Adrenal gland (tissue), 12 donors: ENCODE results near the gene NAT9. TPM values are rescaled to one million over a fixed set of nuclear protein-coding genes. Genes with fewer than 3 reads are reported as not detected.

Experiments used
- DNase-seq, 7 donors: peaks; one replicate each; pipeline ENCODE4 v3.0.0-alpha.2; 2019 to 2020
- H3K27ac ChIP-seq, 5 donors: fragments of 200-600 bp; sonication (generic) in 4 of 5; 1 replicate in 3 of 5; 2 replicates in 2 of 5; pipeline versions ENCODE4 v1.5.1 to v1.8.0; 2016 to 2020; ENCODE audit warnings: mild to moderate bottlenecking in 1 of 5
- H3K27me3 ChIP-seq: fragments of 200-600 bp; 2 replicates; pipeline ENCODE4 v1.8.0; 2021
- H3K36me3 ChIP-seq, 2 donors: fragments of 200-600 bp; replicated peaks in 1 of 2; 1 replicate in 1 of 2; 2 replicates in 1 of 2; pipeline versions ENCODE4 v1.5.1 to v1.8.0; 2018 to 2022
- H3K4me1 ChIP-seq, 2 donors: fragments of 200-600 bp; replicated peaks in 1 of 2; 1 replicate in 1 of 2; 2 replicates in 1 of 2; pipeline versions ENCODE4 v1.5.1 to v1.8.0; 2018 to 2021
- H3K4me3 ChIP-seq, 4 donors: fragments of 200-600 bp; sonication (generic) in 3 of 4; one replicate each; pipeline ENCODE4 v1.5.1; 2016 to 2018
- H3K9me3 ChIP-seq, 3 donors: fragments of 200-600 bp; sonication (generic) in 1 of 3; replicated peaks in 1 of 3; 1 replicate in 2 of 3; 2 replicates in 1 of 3; pipeline versions ENCODE4 v1.5.1 to v1.8.0; 2016 to 2021
- POLR2A ChIP-seq, 2 donors: fragments of 450-650 bp; IDR thresholded peaks; one replicate each; pipeline ENCODE4 v1.6.1; 2017; ENCODE audit warnings: antibody characterized with exemption in 2 of 2, mild to moderate bottlenecking in 2 of 2, moderate library complexity in 1 of 2
- WGBS, 4 donors: extraction: QIAGEN DNeasy Blood & Tissue Kit in 2 of 4; methylation state at CpG; one replicate each; pipeline versions ENCODE4 v1.1.5 to v1.1.7; 2013 to 2017; 5-methylcytosine and 5-hydroxymethylcytosine counted together
- intact Hi-C, 2 donors: fragments of 100-400 bp; cut with DNase I; formaldehyde crosslinking; loops; one replicate each; pipeline versions ENCODE4 v1.14.1 to v1.15.0; 2022 to 2023
- polyA plus RNA-seq, 3 donors: library from polyadenylated mRNA; stranded (reverse); fragments of 200-250 nt in 2 of 3; fragments of 350-450 nt in 1 of 3; fragmentation: Illumina TruSeq in 1 of 3; extraction: RNeasy Lipid Tissue Mini Kit (QIAGEN cat#74804) in 1 of 3; gene quantifications; one replicate each; pipeline ENCODE4 v1.2.3, GENCODE V29; 2013 to 2014
- total RNA-seq, 9 donors: library from RNA; depleted of rRNA in 4 of 9; stranded (reverse); fragments of >200 nt in 4 of 9; fragments of 120-200 nt in 1 of 9; fragmentation: NEBNext Ultra II Directional in 1 of 9; extraction: Animal tissue kit (Norgen Biotek cat#: 25700) in 1 of 9; gene quantifications; one replicate each; pipeline versions ENCODE4 v1.1.0 to v1.2.4, GENCODE V29; 2013 to 2023
- TF ChIP-seq, protein P1 (sequence below), 6 experiments: fragments of 450-650 bp in 4 of 6; fragments of 200-600 bp in 2 of 6; sonication (generic) in 1 of 6; IDR thresholded peaks; 1 replicate in 5 of 6; 2 replicates in 1 of 6; pipeline versions ENCODE4 v1.5.1 to v1.8.0; 2016 to 2021; ENCODE audit warnings: antibody characterized with exemption in 6 of 6, mild to moderate bottlenecking in 2 of 6, moderate library complexity in 1 of 6
- donor health status: healthy with polysubstance abuse.
- donor health status: Bipolar disorder and iron deficiency.
- donor health status: DM: yes; HTN: yes; CAD: no.
- donor health status: DM: no; HTN: no; CAD: no.
- donor health status: DM: no; HTN: no; CAD: no.
- donor health status: DM: yes; HTN: yes; CAD: no.

Gene NAT9
- total and polyA plus RNA-seq, 12 donors: 23.1 to 149 (median 87.0) TPM

DNA sequence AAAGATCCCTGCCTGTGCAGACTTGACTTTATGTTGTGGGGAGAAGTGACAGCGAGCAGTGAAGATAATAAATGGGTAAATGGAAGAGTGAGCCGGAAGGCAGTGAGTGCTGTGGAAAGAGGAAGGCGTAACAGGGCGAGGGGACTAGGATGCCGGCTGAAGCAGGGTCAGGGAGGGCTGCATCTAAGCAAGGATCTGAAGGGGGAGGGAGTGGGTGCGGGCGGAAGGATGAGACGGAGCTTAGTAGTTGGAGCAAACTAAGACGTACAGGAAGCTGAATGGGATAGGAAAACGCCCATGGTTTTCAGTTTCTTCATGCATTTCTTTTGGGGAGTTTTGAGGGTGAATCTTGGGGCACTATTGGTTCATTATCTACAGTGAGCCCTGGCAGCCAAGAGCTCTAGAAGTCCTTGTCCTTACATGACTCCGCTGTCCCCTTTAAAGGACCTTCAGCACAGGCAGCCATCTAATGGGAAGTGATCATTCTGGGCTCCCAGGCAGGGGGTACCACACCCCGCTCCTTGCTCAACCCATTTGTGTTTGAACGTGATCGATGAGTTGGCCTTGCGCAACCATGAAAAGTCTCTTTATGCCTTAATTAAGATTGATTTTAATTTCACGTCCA, 10.4 kb upstream of the NAT9 start:
- WGBS, 4 donors: 63 to 79% (median 69%) methylated on average over 16 of the region's 16 CpGs
- intact Hi-C loops: no loop called here
- H3K36me3 ChIP-seq: no peaks in the 10 kb centered on the region
- H3K4me3 ChIP-seq: no peak overlapping the region
- DNase-seq: peak in 1 of 7 donors; percentile 60
- no peak overlapping the region for H3K27ac ChIP-seq
- H3K4me1 ChIP-seq: no peaks in the 10 kb centered on the region
- TF ChIP-seq POLR2A (IDR thresholded peaks at IDR 0.05): no peak
- TF ChIP-seq, protein P1, sequence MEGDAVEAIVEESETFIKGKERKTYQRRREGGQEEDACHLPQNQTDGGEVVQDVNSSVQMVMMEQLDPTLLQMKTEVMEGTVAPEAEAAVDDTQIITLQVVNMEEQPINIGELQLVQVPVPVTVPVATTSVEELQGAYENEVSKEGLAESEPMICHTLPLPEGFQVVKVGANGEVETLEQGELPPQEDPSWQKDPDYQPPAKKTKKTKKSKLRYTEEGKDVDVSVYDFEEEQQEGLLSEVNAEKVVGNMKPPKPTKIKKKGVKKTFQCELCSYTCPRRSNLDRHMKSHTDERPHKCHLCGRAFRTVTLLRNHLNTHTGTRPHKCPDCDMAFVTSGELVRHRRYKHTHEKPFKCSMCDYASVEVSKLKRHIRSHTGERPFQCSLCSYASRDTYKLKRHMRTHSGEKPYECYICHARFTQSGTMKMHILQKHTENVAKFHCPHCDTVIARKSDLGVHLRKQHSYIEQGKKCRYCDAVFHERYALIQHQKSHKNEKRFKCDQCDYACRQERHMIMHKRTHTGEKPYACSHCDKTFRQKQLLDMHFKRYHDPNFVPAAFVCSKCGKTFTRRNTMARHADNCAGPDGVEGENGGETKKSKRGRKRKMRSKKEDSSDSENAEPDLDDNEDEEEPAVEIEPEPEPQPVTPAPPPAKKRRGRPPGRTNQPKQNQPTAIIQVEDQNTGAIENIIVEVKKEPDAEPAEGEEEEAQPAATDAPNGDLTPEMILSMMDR (IDR thresholded peaks at IDR 0.05): no peak
- no peaks in the 10 kb centered on the region for H3K27me3 ChIP-seq
- no peaks in the 10 kb centered on the region for H3K9me3 ChIP-seq

GRCh38 chr17:74785981-74786360, 9.8 kb upstream of the NAT9 start:
- no peaks in the 10 kb centered on the region for H3K9me3 ChIP-seq
- H3K36me3 ChIP-seq: no peaks in the 10 kb centered on the region
- no peak for TF ChIP-seq POLR2A (IDR thresholded peaks at IDR 0.05)
- TF ChIP-seq, protein P1 (IDR thresholded peaks at IDR 0.05): no peak
- H3K4me3 ChIP-seq: no peak overlapping the region
- H3K27me3 ChIP-seq: no peaks in the 10 kb centered on the region
- H3K4me1 ChIP-seq: no peaks in the 10 kb centered on the region
- no peak overlapping the region for H3K27ac ChIP-seq
- 84 to 93% (median 86%) methylated on average over 9 of the region's 9 CpGs for WGBS, 4 donors
- intact Hi-C loops: no loop called here
- no peak for DNase-seq

DNA sequence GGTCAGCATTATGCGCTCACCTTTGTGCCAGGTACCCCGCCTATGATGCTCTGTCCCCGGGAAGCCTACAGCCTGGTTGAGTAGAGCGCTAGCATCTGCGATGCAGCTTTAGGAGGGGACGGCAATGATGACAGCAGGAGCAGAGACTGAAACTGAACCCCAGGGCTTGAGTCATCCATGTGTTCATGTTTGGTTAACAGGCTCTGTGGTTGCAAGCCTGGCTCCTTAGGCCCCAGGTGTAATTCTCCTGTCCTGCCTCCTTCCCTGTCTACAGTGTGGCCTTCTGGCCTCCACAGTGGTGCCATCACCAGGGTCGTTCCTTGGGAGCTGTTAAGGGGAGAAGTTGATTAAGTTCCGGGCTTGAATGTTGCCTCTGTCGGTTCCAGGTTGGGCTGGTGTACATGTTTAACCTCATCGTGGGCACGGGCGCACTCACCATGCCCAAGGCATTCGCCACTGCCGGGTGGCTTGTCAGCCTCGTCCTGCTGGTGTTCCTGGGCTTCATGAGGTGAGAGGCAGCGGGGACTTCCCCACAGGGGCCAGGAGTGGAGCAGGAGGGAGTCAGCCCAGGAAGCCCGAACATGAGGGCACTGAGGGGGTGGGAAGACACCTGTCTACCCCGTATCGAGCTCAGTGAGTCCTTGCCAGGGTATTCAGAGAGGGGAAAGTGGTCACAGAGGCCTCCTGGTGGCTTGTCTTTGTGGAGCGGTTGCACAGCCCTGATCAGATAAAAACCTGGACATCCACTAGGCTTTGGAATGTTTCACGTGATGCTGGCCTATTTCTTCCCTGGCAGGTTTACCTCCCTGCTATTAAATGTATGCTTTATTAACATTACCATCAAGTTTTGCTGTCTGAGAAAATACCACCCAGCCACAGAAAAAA, 9.2 kb upstream of the NAT9 start:
- Histone ChIP-seq H3K36me3 (no peaks in the 10 kb centered on the region), H3K27ac (no peak overlapping the region), H3K4me1 (peaks cover 0 to 3% of the 10 kb centered on the region in 2 donors), H3K9me3 (no peaks in the 10 kb centered on the region), H3K27me3 (no peaks in the 10 kb centered on the region), H3K4me3 (no peak overlapping the region)
- 83 to 90% (median 86%) methylated on average over 18 to 21 of the region's 21 CpGs for WGBS, 4 donors
- TF ChIP-seq, protein P1 (IDR thresholded peaks at IDR 0.05): no peak
- TF ChIP-seq POLR2A (IDR thresholded peaks at IDR 0.05): no peak
- DNase-seq: no peak
- intact Hi-C loops: no loop called here

DNA sequence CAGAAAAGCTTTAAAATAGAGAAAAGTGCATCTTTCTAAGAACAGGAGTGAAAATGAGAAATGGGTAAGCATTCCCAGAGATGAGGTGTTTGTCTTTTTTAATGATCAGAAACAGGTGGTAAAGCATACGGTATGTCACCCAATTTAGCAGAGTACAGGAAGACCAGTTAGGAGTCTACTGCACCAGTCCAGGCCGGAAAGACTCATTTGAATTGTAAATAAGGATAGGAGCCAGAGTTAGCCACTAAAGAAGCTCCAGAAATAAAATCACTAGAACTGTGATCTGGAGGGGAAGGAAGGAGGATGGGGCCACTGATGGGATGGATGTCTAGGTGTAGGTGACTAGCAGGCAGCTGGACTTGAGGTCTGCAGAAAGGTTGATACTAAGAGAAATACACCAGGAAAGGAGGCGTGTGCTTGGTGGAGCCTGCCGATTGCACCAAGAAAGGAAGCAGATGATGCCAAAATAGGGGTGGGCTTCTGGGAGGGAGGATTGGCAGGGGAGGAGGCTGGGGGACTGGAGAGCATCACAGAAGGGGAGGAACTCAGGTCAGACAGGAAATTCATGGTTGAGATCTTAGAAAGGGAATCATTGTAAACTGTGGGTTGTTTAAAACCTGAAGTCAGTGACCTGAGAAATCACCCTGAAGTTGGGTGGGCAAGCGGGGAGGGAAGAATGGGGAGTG, 8.1 kb upstream of the NAT9 start:
- WGBS, 4 donors: 81 to 93% (median 86%) methylated on average over 5 of the region's 5 CpGs
- H3K9me3 ChIP-seq: no peaks in the 10 kb centered on the region
- no peak overlapping the region for H3K27ac ChIP-seq
- TF ChIP-seq POLR2A (IDR thresholded peaks at IDR 0.05): no peak
- TF ChIP-seq, protein P1 (IDR thresholded peaks at IDR 0.05): no peak
- no peaks in the 10 kb centered on the region for H3K36me3 ChIP-seq
- no peaks in the 10 kb centered on the region for H3K27me3 ChIP-seq
- H3K4me1 ChIP-seq: peaks cover 0 to 4% of the 10 kb centered on the region in 2 donors
- H3K4me3 ChIP-seq: no peak overlapping the region
- no peak for DNase-seq
- intact Hi-C loops: loop anchor here in 1 of 2 donors (5.0 kb wide), 1 partner anchor 42 kb away; no protein-coding TSS in a partner anchor
